Activated T-cell treated with anti-CD3 and anti-CD28 coated beads for 48 hours (primary cell): ENCODE measurements around the gene PTPRD.
"Not testable (repeated sequence)": the region's sequence is repeated elsewhere in the genome, so short reads cannot be mapped to it uniquely, and the experiment has no call there.

ENCODE experiments used
- DNase-seq: peaks from one replicate; pipeline ENCODE4 v3.0.0-alpha.2; 2020; ENCODE audit warnings: low read depth

PTPRD gene

GRCh38 chr9:9142001-9142400, 1470.8 kb downstream of the PTPRD start:
- DNase-seq: no peak

DNA sequence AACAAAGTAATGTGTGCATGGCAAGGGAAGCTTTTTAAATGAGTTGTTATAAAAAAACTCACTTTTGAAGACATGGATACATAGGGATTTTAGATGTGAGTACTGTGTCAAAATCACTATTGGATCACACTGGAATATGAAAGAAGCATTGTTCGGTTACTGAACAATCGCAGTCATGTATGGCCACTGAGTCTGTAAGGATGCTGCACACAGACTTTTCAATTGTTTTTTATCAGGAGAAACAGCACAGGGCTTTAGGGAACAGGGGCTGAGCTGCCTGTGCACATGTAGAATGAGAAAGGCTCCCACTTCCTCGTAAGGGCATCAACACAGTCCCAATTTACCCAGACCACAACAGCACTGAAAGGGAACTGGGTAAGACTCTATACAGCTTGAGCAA, 1479.3 kb downstream of the PTPRD start:
- DNase-seq: no peak

DNA sequence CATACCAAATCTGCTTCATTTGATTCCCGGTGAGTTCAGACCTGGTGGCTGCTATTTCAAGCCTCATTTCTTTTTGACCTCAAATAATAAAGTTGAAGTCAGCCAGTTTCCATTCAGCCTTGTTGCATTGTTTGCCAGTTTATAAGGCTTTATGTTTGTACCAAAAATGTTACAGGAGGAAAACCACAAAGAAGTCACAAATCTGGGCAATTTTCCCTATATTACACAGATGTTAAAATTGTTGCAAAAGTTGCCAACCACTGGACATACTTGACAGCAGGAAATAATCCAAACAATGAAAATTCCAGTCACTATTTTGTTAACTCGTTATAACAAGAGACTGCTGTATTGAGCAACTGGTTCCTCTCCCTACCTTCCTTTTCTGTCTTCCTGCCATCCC, 1488.2 kb downstream of the PTPRD start:
- DNase-seq: no peak

GRCh38 chr9:9122230-9122875, 1490.4 kb downstream of the PTPRD start:
- no peak for DNase-seq

GRCh38 chr9:9117866-9118265, 1494.9 kb downstream of the PTPRD start:
- DNase-seq: no peak

DNA sequence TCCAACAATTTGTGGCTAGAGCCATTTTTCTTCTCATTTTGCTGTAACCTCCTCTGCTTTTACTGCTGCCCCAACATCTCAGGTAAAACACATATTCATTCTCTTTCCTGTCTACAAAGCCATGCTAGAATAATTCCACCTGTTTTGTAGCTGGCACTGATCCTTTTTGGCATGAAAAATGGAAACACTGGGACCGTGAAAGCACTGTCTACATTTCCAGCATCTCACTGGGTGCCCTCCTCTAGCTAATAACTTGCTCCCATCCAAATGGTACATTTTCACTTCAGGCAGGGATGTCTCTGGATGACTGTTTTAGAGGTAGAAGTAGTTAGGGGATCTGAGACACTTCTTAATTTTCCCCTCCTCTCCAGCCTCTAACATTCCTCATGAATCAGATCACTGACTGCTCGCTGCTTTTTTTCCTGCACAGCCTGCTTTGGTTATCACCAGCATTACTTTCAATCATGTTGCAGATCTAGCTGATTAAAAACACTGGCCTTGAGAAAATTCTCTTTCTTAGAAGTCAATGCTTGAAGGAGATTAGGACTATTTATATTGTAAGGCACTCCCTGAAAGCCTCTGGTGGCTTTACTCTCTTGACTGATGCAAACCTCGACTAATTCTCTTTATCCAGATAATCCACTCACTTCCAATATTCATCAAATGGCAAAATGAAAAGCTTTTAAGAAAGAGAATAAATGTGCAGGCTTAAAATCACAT, 1500.6 kb downstream of the PTPRD start:
- DNase-seq: no peak

GRCh38 chr9:9108641-9109040, 1504.2 kb downstream of the PTPRD start:
- DNase-seq: no peak

DNA sequence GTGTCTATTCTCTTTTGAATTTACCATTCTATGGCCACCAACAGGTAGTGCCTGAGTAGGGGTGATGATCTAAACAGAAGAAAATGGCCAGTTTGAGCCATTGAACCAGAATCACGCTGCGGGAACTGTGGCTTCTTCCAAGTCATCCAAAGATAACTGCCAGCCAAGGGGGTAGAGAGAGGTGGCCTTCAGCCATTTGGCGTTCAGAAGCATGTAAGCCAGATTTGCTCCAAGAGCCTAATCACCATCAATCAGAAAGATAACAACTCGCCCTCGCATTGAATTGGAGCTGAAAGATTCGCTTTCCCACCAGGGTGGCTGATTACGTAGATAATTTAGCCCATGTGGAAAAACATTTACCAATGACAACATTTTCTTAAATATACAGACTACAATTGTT, 1510.5 kb downstream of the PTPRD start:
- DNase-seq: no peak

- DNase-seq: no peak
These were observed 1512.7 kb downstream of the PTPRD start for GRCh38 chr9:9100070-9100469.

DNA sequence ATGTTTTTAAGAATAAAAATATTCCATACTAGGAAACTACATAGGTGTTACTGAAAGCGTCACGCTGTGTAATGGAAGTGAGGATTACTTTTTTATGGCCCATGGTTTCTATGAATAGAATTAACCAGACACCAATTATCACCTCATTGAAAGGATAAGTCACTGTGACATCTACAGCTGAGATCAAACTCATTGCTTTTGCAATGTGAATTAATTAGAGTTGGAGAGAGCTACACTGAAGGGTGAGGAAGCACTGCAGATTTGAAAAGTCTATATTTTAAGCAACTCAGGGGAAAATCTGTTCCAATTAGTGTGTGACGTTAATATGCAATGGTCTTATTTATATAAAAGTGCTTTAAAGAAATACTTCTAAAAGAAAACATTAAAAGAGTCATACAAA, 1513.2 kb downstream of the PTPRD start:
- no peak for DNase-seq

- not testable (repeated sequence) for DNase-seq
These were observed 1515.5 kb downstream of the PTPRD start for GRCh38 chr9:9097254-9097653.

DNA sequence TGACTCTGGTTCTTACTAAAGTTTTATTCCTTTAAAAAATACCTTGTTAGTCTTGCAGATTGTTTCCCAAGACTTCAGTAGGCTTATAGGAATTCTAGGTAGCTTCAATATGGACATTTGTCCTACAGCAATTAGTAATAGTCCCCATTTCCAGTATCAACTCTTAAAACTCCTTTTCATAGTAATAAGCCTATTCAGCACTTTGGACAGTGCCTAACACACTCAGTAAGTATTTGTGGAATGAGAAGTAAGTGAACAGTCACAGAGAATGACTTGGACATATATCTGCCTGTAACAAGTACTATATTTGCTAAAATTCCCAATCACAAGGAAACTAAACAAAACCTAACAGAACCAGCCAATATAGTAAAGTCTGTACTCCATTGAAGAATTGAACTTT, 1521.4 kb downstream of the PTPRD start:
- DNase-seq: no peak

- DNase-seq: no peak
These were observed 1533.3 kb downstream of the PTPRD start for GRCh38 chr9:9079473-9079872.

GRCh38 chr9:9078301-9078700, 1534.5 kb downstream of the PTPRD start:
- no peak for DNase-seq

GRCh38 chr9:9061627-9062026, 1551.2 kb downstream of the PTPRD start:
- DNase-seq: no peak

GRCh38 chr9:9054354-9054992, 1558.3 kb downstream of the PTPRD start:
- DNase-seq: no peak

DNA sequence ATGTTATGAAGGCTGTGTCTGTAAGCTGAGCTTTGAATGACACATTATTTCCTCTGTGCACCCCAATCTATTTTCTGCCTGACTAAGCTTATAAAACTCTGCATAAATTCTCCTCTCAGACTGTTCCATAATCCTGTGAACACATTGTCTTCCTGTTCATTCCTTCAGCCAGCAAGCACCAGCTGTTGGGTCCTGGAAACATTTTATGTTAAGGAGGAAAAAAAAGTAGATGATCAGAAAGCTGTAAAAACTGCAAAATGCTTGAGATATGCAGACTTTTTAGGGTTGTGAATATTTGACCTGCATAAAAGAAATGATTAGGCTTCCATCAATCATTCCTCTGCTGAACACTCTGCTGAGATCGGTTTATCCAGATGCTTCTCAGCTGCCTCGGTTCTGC, 1567.2 kb downstream of the PTPRD start:
- DNase-seq: no peak

DNA sequence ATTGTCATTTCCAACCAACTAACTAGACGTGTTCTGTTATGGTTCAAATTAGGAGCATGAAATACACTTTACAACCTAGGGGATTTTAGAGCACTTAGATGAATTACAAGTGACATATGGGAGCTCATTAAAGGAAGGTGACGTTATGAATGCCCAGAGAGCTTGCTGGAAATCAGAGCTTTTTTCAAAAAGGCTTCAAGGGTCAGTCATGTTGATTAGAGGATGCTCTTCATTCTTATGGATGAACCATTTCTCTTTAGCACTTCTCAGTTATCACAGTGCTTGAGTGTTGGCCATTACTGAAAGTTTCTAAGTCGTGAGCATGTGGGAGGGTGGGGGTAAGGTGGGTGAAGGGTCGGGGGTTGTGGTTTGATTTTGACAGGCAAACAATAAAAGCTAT, 1567.7 kb downstream of the PTPRD start:
- no peak for DNase-seq

- DNase-seq: not testable (repeated sequence)
These were observed 1569.0 kb downstream of the PTPRD start for GRCh38 chr9:9043788-9044187.

DNA sequence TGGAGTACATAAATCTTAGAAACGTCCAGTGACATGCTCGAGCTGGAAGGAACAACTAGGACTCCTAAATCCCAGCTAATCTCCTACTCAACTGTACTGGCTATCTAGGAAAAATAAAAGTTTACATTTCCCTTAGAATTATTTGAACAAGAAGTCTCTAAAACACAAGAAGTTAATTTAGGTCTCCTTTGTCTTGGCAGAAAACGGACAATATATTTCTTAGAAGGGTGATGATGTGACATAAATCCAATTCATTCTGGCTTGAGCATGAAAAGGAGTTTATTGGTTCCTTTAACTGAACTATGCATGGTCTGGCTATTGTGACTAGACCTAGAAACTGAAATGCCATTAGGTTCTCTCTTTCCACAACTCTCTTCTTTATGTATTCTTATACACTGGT, 1571.0 kb downstream of the PTPRD start:
- no peak for DNase-seq

GRCh38 chr9:9033022-9033421, 1579.8 kb downstream of the PTPRD start:
- no peak for DNase-seq

- DNase-seq: no peak
These were observed 1596.2 kb downstream of the PTPRD start for GRCh38 chr9:9016597-9016996.

GRCh38 chr9:9004810-9005209, 1608.0 kb downstream of the PTPRD start:
- no peak for DNase-seq
